Hepatocyte (in vitro differentiated cells): ENCODE measurements around the gene TMPO. TPM values are rescaled to one million over a fixed set of nuclear protein-coding genes. Genes with fewer than 3 reads are reported as not detected.

Source experiments
- polyA plus RNA-seq: library from polyadenylated mRNA; unstranded; fragments of >200 nt; fragmentation: Nextera tagmentation; extraction: Ambion mirVana; gene quantifications from 2 replicates; pipeline ENCODE4 v1.2.1, GENCODE V29; 2016
- small RNA-seq: library from RNA; depleted of rRNA; stranded (forward); fragments of <200 nt; gene quantifications from one replicate; pipeline ENCODE3, GENCODE V24; 2014
- total RNA-seq: library from RNA; depleted of rRNA; stranded (reverse); fragments of >200 nt; gene quantifications from 2 replicates; pipeline ENCODE4 v1.2.3, GENCODE V29; 2014

Gene TMPO
- total and polyA plus RNA-seq, 2 experiments from 2014 or later, result 28.1 to 115 TPM

Small RNAs within 50 kb of the gene (small RNA-seq; reads per million reads assigned to genes)
- gene SNORA53, result 39.4 reads per million, percentile 97 among the genes with 10 or more reads in this experiment

Other genes with a start within 250 kb of the TMPO start
- 780 and 871 TPM in 2 replicates for gene SLC25A3, start 78.1 kb downstream of the TMPO start, total RNA-seq
- gene SLC25A3, start 78.1 kb downstream of the TMPO start, polyA plus RNA-seq, result 421 and 423 TPM in 2 replicates
- gene IKBIP, start 129.2 kb downstream of the TMPO start, total RNA-seq, result 45.5 and 52.5 TPM in 2 replicates
- 38.0 and 44.5 TPM in 2 replicates for gene IKBIP, start 129.2 kb downstream of the TMPO start, polyA plus RNA-seq
- 20.8 and 26.4 TPM in 2 replicates for gene APAF1, start 129.7 kb downstream of the TMPO start, total RNA-seq
- 5.9 and 6.8 TPM in 2 replicates for gene APAF1, start 129.7 kb downstream of the TMPO start, polyA plus RNA-seq